Endothelial cell of umbilical vein (primary cell): ENCODE results near the gene CHMP6. TPM values are rescaled to one million over a fixed set of nuclear protein-coding genes. Genes with fewer than 3 reads are reported as not detected.

Experiments
- BruUV-seq: library from RNA; stranded (reverse); fragments of 400-500 nt; replicated peaks from 2 replicates; lab custom pipeline; 2021; lab: Mats Ljungman, UMichigan
- CTCF ChIA-PET: fragments of 300-600, 350-600 bp; sonication (Branson Sonifier 250); formaldehyde crosslinking; loops from one replicate; lab custom pipeline; 2021; ENCODE audit warnings: antibody characterized with exemption, inconsistent platforms; lab: Charles Lee
- POLR2A ChIA-PET: fragments of 300-600, 350-600 bp; sonication (Branson Sonifier 250); formaldehyde crosslinking; loops from one replicate; lab custom pipeline; 2021; ENCODE audit warnings: antibody characterized with exemption, inconsistent platforms; lab: Charles Lee
- DNase-seq: peaks from one replicate; pipeline ENCODE4 v3.0.0-alpha.2; 2011; ENCODE audit warnings: low read depth, low spot score
- FAIRE-seq: peaks from 2 replicates; lab custom pipeline; 2011; peaks lifted over from hg19 to GRCh38; lab: Jason Lieb, UNC
- H2AFZ ChIP-seq: 2 replicates; pipeline ENCODE4 v1.6.0; 2012; ENCODE audit warnings: low read depth, low read length, control low read depth, inconsistent platforms
- H3K27ac ChIP-seq: 2 replicates; pipeline ENCODE4 v1.5.1; 2011; ENCODE audit warnings: low read depth, mild to moderate bottlenecking, control low read depth, low read length, moderate library complexity; ENCODE audit not compliant: insufficient read depth
- H3K27me3 ChIP-seq, 2 experiments: 2 replicates each; pipeline versions ENCODE4 v1.6.0 to v1.6.1; 2011; ENCODE audit warnings: low read length in 2 of 2, mixed read lengths in 1 of 2; ENCODE audit not compliant: control insufficient read depth in 2 of 2, insufficient read depth in 2 of 2
- H3K36me3 ChIP-seq, 2 experiments: 2 replicates in 1 of 2; 3 replicates in 1 of 2; pipeline ENCODE4 v1.5.1; 2011; ENCODE audit warnings: low read length in 2 of 2, mild to moderate bottlenecking in 1 of 2, moderate library complexity in 1 of 2; ENCODE audit not compliant: control insufficient read depth in 2 of 2, insufficient read depth in 2 of 2; ENCODE audit errors: extremely low read depth in 1 of 2
- H3K4me1 ChIP-seq: 3 replicates; pipeline ENCODE4 v1.5.1; 2011; ENCODE audit warnings: mild to moderate bottlenecking, low read length; ENCODE audit not compliant: control insufficient read depth, insufficient read depth; ENCODE audit errors: extremely low read depth
- H3K4me2 ChIP-seq: 2 replicates; pipeline ENCODE4 v1.6.1; 2011; ENCODE audit warnings: low read length, control low read depth, mixed read lengths; ENCODE audit not compliant: insufficient read depth
- H3K4me3 ChIP-seq, 3 experiments: fragments of 200-600 bp in 1 of 3; sonication (generic), shearing (Covaris generic) in 1 of 3; replicated peaks in 1 of 3; 2 replicates each; pipeline ENCODE4 v1.5.1; 2011 to 2016; ENCODE audit warnings: control low read depth in 3 of 3, low read length in 3 of 3, mild to moderate bottlenecking in 2 of 3, inconsistent platforms in 1 of 3, low read depth in 1 of 3, moderate library complexity in 1 of 3; ENCODE audit not compliant: insufficient read depth in 1 of 3
- H3K79me2 ChIP-seq: 2 replicates; pipeline ENCODE4 v1.6.0; 2012; ENCODE audit warnings: low read length, inconsistent platforms; ENCODE audit not compliant: control insufficient read depth, insufficient read depth
- H3K9ac ChIP-seq: replicated peaks from 2 replicates; pipeline ENCODE3; 2011; ENCODE audit warnings: low read length, control low read depth; ENCODE audit not compliant: insufficient read depth; ENCODE audit errors: extremely low read depth
- H3K9me1 ChIP-seq: replicated peaks from 3 replicates; pipeline ENCODE4 v1.6.0; 2011; ENCODE audit warnings: mild to moderate bottlenecking, low read length; ENCODE audit not compliant: control insufficient read depth, insufficient read depth; ENCODE audit errors: extremely low read depth
- H3K9me3 ChIP-seq: replicated peaks from 2 replicates; pipeline ENCODE4 v1.5.1; 2012; ENCODE audit warnings: low read length, inconsistent platforms; ENCODE audit not compliant: control insufficient read depth, insufficient read depth
- H4K20me1 ChIP-seq: replicated peaks from 2 replicates; pipeline ENCODE3; 2011; ENCODE audit warnings: mild to moderate bottlenecking, low read length; ENCODE audit not compliant: control insufficient read depth, insufficient read depth; ENCODE audit errors: extremely low read depth
- EZH2 ChIP-seq: IDR thresholded peaks from 2 replicates; pipeline ENCODE4 v1.6.1; 2012; ENCODE audit warnings: borderline replicate concordance, low read depth, mild to moderate bottlenecking, moderate library complexity, low read length, inconsistent platforms; ENCODE audit not compliant: severe bottlenecking
- JUN ChIP-seq: IDR thresholded peaks from 2 replicates; pipeline ENCODE4 v1.6.1; 2011; ENCODE audit warnings: borderline replicate concordance, low read depth; ENCODE audit not compliant: insufficient read length, insufficient read depth
- dilution Hi-C: fragments of 300-500 bp; cut with MboI; formaldehyde crosslinking; loops from one replicate; pipeline ENCODE4 v1.15.0; 2019; ENCODE audit warnings: low sequenced_read_pairs; ENCODE audit not compliant: extremely low pct_ligation_motif_present
- intact Hi-C: fragments of 100-400 bp; cut with micrococcal nuclease; formaldehyde crosslinking; loops from one replicate; pipeline ENCODE4 v1.10.0; 2022
- polyA plus RNA-seq, 4 experiments: library from polyadenylated mRNA; depleted of rRNA in 3 of 4; stranded (reverse) in 3 of 4; unstranded in 1 of 4; fragments of >200 nt; gene quantifications; 2 replicates each; pipeline versions ENCODE4 v1.2.1 to v1.2.3, GENCODE V29; 2011 to 2012; ENCODE audit warnings: missing spikeins in 1 of 4
- total RNA-seq: library from RNA; stranded (reverse); gene quantifications from 2 replicates; pipeline ENCODE4 v1.2.3, GENCODE V29; 2021

CHMP6 gene
- total and polyA plus RNA-seq, 2 donors (not counting 3 experiments of a cell fraction or from before 2014, with no cell fraction given), result 42.5 to 48.5 TPM

GRCh38 chr17:80969030-80969673 is 22.5 kb upstream of the CHMP6 start:
- Histone ChIP-seq H3K4me1 (no peaks in the 10 kb centered on the region), H3K36me3 (no peaks in the 10 kb centered on the region), H3K4me3 (no peak overlapping the region), H3K27me3 (no peaks in the 10 kb centered on the region), H2AFZ (no peak overlapping the region), H3K4me2 (no peak overlapping the region), H3K79me2 (no peaks in the 10 kb centered on the region), H3K27ac (no peak overlapping the region), H3K9me1 (no peaks in the 10 kb centered on the region), H3K9ac (no peak overlapping the region), H3K9me3 (no peaks in the 10 kb centered on the region), H4K20me1 (no peaks in the 10 kb centered on the region)
- no peak for DNase-seq
- TF ChIP-seq JUN, result no peak
- BruUV-seq, result no TSS peak
- ChIA-PET CTCF (interaction anchor here (0.9 to 4.5 kb wide), 4 partner anchors 9 to 542 kb away, joined by 4 to 53 read pairs (median 5); no protein-coding TSS in a partner anchor), POLR2A (no interaction called here)
- dilution Hi-C loops, result no loop called here
- intact Hi-C loops, result no loop called here
- FAIRE-seq, result no peak

- FAIRE-seq (no peak), DNase-seq (no peak)
- Histone ChIP-seq H3K9me1 (no peaks in the 10 kb centered on the region), H3K4me2 (no peak overlapping the region), H3K9me3 (no peaks in the 10 kb centered on the region), H3K27ac (no peak overlapping the region), H4K20me1 (no peaks in the 10 kb centered on the region), H3K27me3 (no peaks in the 10 kb centered on the region), H3K9ac (no peak overlapping the region), H3K4me1 (no peaks in the 10 kb centered on the region), H2AFZ (no peak overlapping the region), H3K36me3 (no peaks in the 10 kb centered on the region), H3K79me2 (no peaks in the 10 kb centered on the region), H3K4me3 (no peak overlapping the region)
- TF ChIP-seq EZH2, result no peak
- no TSS peak for BruUV-seq
- POLR2A ChIA-PET, result no interaction called here
- intact Hi-C loops, result loop anchor here (1.0 kb wide), 1 partner anchor 103 kb away; no protein-coding TSS in a partner anchor
- dilution Hi-C loops, result no loop called here
- CTCF ChIA-PET, result interaction anchor here (0.7 to 4.5 kb wide), 7 partner anchors 9 to 543 kb away, joined by 3 to 53 read pairs (median 5); no protein-coding TSS in a partner anchor
Measured at GRCh38 chr17:80969674-80970043, 22.0 kb upstream of the CHMP6 start.
